Gastrocnemius medialis (tissue), 4 donors: ENCODE measurements around the gene ZP3.
"Not testable (repeated sequence)": the region's sequence is repeated elsewhere in the genome, so short reads cannot be mapped to it uniquely, and the experiment has no call there.

Experiments
- CTCF ChIP-seq, 5 experiments: fragments of 450-650 bp in 3 of 5; fragments of 200-600 bp in 2 of 5; sonication (generic) in 2 of 5; IDR thresholded peaks in 4 of 5; conservative IDR thresholded peaks in 1 of 5; 1 replicate in 4 of 5; 2 replicates in 1 of 5; pipeline ENCODE4 v1.5.1; 2016 to 2019; ENCODE audit warnings: antibody characterized with exemption in 5 of 5, mild to moderate bottlenecking in 3 of 5, moderate library complexity in 3 of 5
- POLR2A ChIP-seq, 2 donors: fragments of 450-650 bp; IDR thresholded peaks; one replicate each; pipeline ENCODE4 v1.6.1; 2017; ENCODE audit warnings: antibody characterized with exemption in 2 of 2, mild to moderate bottlenecking in 2 of 2, moderate library complexity in 2 of 2

GRCh38 chr7:76482660-76483059 is 57.9 kb downstream of the ZP3 start:
- not testable (repeated sequence) for TF ChIP-seq CTCF (IDR thresholded peaks at IDR 0.05 in 4 of 5, conservative IDR thresholded peaks at IDR 0.05 in 1 of 5); POLR2A (IDR thresholded peaks at IDR 0.05)
